ENCODE results near the gene CCDC127.

CCDC127 gene

GRCh38 chr5:189486-189885 is 28.5 kb downstream of the CCDC127 start:
- DNase-seq (ENCODE audit: low read depth): no peak

DNA sequence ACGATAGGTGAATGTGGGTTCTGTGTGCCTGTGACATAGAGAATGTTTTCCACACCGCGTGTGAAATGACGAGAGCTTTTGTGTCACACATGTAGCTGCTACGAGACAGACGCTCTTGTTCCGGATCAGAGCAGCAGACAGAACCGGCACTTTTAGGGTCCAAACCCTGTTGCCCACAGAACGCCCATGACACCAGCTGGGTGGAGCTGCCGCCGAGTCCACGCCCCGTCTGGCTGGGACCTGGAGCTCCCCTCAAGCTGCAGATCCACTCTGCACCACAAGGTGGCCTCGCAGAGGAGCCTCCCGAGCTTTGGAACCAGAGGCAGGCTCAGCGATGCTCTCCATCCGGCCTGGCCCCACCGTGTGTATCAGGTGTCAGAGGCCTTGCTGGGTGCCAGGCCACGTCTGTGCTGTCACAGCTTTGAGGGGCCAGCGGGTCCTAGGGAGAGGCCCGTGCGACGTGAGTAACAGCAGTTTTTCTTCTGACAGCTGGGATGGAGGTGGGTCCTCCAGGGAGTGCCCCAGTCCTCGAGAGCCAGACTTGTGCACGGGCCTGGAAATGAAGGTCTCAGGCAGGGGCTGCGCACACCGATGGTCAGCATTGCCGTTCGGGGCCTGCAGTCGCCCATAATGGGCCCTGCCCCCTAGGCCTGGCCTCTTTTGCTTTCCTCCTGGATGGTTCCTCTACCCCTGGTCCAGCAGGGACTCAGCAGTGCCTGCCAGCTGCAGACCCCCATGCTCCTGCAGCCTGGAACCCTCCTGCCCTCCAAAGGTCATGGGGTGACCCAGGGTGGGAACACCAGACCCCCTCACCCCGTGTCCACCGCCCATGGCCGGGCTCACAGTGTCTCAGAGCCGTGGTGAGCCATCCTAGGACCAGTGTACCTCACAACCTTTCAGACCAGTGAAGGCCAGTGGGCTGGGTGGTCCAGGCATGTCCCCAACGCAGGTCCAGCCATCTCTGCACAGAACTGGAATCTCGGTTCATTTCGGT is 29.2 kb downstream of the CCDC127 start:
- DNase-seq (ENCODE audit: low read depth): peak; percentile 68

DNA sequence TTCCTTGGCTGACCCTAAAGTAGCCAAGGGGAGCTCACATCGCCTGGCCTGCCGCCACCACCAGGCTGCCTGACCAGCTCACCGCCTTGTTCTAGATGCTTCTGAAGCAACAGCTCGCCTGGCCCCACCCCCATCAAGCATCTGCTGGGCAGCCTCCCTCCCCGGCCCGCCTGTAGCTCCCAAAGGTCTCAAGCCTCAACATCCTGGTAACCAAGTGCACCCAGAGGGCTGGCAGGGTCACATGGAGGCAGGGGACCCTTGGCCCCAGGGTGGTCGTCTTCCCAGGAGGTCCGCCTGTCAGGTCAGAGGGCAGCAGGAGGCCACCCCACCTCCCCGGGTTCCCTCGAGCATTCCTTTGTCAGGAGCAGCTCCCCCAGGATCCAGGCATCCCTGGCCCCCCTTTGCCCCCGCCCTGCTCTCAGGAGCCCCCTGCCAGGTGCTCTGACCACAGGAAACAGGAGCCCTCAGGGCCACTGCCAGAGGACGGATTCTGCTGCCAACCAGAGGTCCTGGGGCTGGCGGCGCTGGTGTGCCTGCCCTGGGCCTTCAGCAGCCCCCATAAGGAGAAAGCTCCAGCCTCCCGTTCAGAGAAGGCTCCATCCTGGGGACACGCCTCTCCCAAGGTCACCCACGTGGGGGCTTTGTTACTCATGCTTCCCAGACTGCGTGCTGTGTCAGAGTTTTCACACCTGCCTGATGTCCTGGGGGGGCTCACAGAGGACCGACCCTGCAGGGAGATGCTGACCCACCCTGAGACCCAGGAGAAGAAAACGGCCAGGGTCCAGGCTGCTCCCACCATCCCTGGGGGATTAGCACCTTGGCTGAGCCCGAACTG is 30.1 kb downstream of the CCDC127 start:
- DNase-seq (ENCODE audit: low read depth): no peak

- DNase-seq (ENCODE audit: low read depth): no peak
These were observed 30.9 kb downstream of the CCDC127 start for GRCh38 chr5:187042-187431.

DNA sequence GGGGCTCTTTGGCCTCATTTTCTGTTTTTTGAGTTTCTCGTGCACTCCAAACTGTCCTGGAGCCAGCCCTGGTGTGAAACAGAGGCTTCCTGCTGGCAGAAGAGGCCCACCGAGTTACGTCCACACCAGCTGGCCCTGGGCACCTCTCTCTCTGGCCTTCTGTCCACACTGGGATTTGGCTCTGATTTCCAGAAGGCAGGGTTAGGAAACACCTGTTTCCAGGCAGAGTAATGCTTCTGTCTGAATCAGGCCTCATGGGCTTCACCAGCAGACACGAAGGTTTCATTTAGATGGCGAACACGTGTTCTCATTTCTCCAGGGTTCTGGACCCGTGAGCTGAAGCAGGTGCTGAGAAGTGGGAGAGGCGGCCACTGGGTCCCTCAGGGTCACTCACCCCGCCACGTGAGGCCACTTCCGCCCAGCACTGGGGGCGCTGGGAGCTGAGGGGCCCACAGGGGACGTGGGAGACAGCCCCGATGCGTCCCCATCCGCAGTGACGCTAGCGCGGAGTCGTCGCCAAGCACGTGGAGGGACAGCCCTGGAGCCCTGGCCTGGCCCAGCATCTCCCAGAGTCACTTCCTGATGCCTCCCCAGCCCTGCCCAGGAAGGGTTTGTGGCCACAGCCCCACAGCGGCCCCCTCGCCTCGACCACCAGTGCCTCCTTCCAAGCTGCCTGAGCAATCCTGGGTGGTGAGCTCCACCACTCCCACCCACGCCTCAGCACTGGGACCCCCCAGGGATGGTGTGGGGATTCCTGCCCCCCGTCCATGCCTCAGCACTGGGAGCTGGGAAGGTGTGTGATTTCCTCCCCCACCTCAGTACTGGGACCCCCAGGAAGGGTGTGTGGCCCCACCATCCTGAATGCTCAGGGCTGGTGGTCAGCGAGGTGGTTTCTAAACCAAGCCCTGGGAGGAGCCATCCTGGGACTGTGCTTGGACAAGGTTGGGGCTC is 31.6 kb downstream of the CCDC127 start:
- no peak for DNase-seq (ENCODE audit: low read depth)

GRCh38 chr5:185095-186070 is 32.6 kb downstream of the CCDC127 start:
- DNase-seq (ENCODE audit: low read depth): no peak

DNA sequence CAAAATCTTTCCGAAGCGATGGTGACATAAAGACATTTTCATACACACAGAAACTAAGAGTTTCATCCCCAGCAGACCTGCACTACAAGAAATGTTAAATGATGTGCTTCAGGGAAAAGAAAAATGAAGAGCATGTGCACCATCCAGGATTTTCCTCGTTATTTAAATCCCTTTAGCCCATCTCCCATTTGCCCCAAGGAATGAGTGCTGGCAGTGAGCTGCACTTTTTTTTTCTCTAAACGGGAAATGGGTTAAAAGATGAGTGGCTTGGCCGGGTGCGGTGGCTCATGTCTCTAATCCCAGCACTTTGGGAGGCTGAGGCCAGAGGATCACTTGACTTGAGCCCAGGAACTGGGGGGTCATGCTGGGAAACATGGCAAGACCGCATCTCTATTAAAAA is 33.5 kb downstream of the CCDC127 start:
- no peak for DNase-seq (ENCODE audit: low read depth)

GRCh38 chr5:182126-182525 is 35.8 kb downstream of the CCDC127 start:
- DNase-seq (ENCODE audit: low read depth): no peak

DNA sequence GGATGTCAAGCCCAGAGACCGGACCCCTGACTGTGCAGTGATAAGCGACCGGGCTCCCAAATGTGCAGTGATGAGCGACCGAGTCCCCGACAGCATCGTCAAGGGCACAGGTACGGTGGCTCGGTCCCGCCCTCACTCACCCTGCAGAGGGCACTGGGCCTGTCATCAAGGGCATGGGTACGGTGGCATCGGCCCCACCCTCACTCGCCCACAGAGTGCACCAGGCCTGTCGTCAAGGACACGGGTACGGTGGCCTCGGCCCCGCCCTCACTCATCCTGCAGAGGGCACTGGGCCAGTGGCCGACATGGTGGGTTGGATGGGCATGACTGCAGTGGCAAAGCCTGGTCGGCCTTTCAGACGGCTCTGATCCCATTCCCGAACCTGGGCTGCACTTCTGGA is 36.4 kb downstream of the CCDC127 start:
- DNase-seq (ENCODE audit: low read depth): no peak

DNA sequence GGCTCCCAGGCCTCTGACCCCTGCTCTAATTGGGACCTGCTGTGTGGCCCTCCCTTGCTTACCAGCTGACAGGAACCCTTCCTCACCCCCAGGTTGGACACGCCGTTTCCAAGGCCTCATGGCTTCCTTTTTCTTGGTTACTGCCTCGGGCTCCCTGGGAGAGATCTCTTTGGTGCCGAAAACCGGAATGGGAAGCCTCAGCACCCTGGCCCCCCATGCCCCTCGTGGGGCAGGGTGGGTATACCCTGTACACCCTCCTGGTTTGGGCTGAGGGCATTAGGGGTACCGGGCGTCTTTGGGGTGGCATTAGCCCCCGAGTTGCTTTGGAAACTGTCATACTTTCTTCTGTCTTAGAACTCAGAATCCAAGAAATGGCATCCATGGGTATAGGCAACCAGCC is 36.8 kb downstream of the CCDC127 start:
- DNase-seq (ENCODE audit: low read depth): no peak

DNA sequence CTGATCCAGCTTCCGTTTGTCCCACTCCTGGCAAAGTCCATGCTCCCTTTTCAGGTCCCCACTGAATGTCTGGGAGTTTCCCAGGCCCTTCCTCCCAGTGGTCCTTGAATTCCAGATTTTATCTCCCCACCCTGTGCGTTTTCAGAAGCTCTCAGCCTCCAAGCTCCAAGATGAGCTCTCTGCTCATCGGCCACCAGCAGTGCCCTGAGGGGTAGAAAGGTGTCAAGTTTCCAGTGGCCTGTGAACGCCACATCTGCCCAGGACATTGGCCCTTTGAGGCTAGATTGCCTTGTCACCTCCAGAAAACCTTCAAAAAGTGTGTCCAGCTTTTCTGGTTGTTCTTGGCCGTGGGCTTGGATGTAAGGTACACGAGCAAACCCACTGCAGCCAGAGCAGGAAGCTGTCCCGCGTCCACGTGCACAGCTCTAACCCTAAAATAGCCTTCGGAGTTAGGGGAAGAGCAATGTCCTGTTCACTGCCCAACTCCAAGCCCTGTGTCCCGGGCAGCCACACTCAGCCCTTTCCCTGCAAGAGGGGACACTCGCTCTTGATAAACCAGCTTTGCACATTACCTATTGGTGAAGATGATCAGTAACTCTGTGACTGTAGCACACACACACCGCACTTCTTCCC is 37.6 kb downstream of the CCDC127 start:
- DNase-seq (ENCODE audit: low read depth): no peak

GRCh38 chr5:179401-179800 is 38.6 kb downstream of the CCDC127 start:
- no peak for DNase-seq (ENCODE audit: low read depth)

DNA sequence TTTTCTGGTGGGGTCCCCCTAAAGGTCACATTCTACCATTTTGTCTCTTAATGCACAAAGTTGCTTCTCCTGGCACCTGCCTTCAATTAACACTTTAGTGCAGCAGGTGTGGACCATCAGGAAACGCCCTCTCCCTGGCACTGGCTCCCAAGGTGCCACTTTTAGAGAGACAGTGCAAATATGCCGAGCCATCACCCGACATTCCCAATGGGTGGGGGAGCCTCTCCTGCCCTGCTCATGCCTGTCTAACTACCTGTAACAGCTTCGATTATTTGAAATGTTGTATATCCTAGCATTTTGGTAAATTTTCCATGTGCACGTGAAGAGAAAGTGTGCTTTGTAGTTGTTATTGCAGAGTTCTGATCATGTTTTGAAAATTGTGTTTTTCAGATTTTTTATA is 39.8 kb downstream of the CCDC127 start:
- DNase-seq (ENCODE audit: low read depth): no peak

DNA sequence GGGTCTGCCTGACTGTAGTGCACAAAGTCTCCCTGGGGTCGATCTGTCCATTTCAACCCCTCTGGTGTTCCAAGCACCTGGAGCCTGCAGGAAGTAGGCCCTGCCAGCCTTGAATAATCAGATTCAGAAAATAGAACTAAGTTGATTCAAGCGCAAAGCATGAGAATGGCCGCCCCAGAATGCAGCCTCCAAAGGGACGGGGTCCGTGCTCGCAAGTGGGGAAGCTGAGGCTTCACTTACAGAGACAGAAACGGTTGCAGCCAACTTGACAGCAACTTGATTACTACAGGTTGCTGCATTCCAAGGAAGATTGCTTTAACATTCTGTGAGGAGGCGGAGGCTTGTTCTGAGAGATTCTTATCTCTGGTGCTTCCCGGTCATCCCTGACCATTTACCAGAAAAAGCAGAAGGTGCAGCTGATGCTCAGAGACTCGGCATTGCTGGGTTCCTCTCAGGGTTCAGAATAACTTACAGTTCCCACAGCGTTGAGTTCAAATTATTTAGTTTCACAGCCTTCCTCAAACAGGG is 41.6 kb downstream of the CCDC127 start:
- no peak for DNase-seq (ENCODE audit: low read depth)

GRCh38 chr5:174876-175465 is 43.0 kb downstream of the CCDC127 start:
- DNase-seq (ENCODE audit: low read depth): no peak

DNA sequence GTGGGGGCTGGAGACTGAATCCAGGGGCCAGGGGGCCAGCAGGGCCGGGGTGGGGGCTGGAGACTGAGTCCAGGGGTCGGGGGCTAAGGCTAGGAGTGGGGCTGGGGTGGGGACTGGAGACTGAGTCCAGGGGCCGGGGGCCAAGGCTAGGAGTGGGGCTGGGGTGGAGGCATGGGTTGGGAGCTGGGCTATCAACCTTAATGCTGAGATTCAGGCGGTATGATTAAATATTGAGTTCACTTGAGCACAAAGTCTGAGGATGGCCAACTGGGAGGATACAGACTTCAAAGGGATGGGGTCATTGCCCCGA is 43.7 kb downstream of the CCDC127 start:
- no peak for DNase-seq (ENCODE audit: low read depth)

DNA sequence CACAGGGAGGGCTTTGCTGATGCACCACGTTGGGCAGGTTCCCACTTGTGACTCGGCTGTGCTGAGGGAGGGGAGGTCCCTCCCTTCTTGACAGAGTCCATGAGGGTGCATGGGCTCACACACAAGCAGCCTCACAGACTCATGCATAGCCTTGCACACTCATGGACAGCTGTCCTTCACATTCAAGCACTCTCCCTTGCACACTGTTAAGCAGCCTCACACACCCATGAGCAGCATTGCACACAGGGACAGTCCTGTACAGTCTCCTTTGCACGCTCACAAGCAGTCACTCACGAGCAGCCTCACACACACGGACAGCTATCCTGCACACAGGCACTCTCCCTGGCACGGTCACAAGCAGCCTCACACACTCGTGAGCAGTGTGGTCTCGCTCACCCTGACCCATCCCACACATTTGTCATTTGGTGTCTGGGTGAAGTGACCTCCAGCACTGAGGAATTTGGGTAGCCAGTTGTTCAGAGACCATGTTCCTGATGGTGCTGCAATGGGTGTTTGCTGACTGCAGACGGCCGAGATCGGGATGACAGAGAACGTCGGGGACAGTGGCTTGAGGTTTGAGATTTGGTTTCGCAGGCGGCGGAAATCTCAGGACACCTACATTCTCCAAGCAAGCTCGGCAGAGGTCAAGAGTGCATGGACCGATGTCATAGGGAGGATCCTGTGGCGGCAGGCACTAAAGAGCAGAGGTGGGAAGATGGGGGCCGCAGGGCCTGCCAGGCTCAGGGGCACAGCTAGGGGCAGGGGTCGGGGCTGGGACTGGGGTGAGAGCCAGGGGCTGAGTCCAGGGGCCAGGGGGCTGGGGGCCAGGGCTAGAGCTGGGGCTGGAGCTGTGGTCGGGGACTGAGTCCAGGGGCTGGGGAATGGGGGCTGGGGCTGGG is 44.3 kb downstream of the CCDC127 start:
- no peak for DNase-seq (ENCODE audit: low read depth)

GRCh38 chr5:172841-173251 is 45.1 kb downstream of the CCDC127 start:
- no peak for DNase-seq (ENCODE audit: low read depth)

GRCh38 chr5:172421-172820 is 45.5 kb downstream of the CCDC127 start:
- DNase-seq (ENCODE audit: low read depth): no peak
